Central memory CD8-positive, alpha-beta T cell (primary cell): ENCODE data around the gene MAN2C1.
"Not testable (repeated sequence)": the region's sequence is repeated elsewhere in the genome, so short reads cannot be mapped to it uniquely, and the experiment has no call there.

Experiments used
- ATAC-seq: fragments of 150-1000 bp; cut with Tn5 transposase; replicated peaks from 2 replicates; pipeline ENCODE4 v1.10.0; 2022; ENCODE audit warnings: mild to moderate bottlenecking, moderate FRiP score, moderate number of reproducible peaks; ENCODE audit not compliant: poor library complexity, severe bottlenecking; ENCODE audit errors: extremely low read depth
- DNase-seq, 2 donors: peaks; one replicate each; pipeline ENCODE4 v3.0.0; 2021; ENCODE audit warnings: low spot score in 2 of 2
- H3K27ac Mint-ChIP-seq: one replicate; pipeline ENCODE4 v1.8.0; 2022; ENCODE audit warnings: low read depth, mild to moderate bottlenecking, moderate library complexity, mixed read lengths
- H3K27me3 Mint-ChIP-seq: one replicate; pipeline ENCODE4 v1.8.0; 2022; ENCODE audit warnings: mixed read lengths
- H3K36me3 Mint-ChIP-seq: one replicate; pipeline ENCODE4 v1.8.0; 2022; ENCODE audit warnings: mild to moderate bottlenecking, moderate library complexity, mixed read lengths; ENCODE audit not compliant: insufficient read depth
- H3K4me1 Mint-ChIP-seq: one replicate; pipeline ENCODE4 v1.8.0; 2022; ENCODE audit warnings: mixed read lengths
- H3K4me3 Mint-ChIP-seq: one replicate; pipeline ENCODE4 v1.8.0; 2022; ENCODE audit warnings: mild to moderate bottlenecking, moderate library complexity, mixed read lengths
- H3K9me3 Mint-ChIP-seq: one replicate; pipeline ENCODE4 v1.8.0; 2022; ENCODE audit warnings: mixed read lengths

Gene MAN2C1

DNA sequence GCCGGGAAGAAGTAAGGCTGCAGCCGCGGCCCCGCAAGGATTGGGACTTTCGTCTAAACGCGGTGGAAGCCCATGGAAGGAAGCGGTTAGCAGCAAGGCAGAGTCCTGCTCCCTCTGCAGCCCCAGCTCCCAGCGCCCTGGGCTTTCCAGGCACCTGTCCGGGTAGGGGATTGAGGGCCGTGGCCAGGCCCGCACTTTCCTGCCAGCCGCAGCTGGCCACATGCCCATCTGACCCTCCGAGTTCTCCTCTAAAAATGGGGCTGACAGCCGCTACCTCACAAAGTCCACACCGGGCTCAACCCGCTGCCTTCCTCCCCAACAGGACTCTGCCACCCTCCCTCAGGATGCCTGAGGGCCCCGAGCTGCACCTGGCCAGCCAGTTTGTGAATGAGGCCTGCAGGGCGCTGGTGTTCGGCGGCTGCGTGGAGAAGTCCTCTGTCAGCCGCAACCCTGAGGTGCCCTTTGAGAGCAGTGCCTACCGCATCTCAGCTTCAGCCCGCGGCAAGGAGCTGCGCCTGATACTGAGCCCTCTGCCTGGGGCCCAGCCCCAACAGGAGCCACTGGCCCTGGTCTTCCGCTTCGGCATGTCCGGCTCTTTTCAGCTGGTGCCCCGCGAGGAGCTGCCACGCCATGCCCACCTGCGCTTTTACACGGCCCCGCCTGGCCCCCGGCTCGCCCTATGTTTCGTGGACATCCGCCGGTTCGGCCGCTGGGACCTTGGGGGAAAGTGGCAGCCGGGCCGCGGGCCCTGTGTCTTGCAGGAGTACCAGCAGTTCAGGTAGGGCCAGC lies 19.7 kb downstream of the MAN2C1 start:
- DNase-seq (no peak), ATAC-seq (no peak)
- Mint-ChIP-seq H3K4me3 (peak overlapping the region; percentile 78), H3K36me3 (peaks cover 24% of the 10 kb centered on the region), H3K4me1 (peaks cover 28% of the 10 kb centered on the region), H3K27me3 (no peaks in the 10 kb centered on the region), H3K9me3 (no peaks in the 10 kb centered on the region), H3K27ac (peak overlapping the region; percentile 87)

DNA sequence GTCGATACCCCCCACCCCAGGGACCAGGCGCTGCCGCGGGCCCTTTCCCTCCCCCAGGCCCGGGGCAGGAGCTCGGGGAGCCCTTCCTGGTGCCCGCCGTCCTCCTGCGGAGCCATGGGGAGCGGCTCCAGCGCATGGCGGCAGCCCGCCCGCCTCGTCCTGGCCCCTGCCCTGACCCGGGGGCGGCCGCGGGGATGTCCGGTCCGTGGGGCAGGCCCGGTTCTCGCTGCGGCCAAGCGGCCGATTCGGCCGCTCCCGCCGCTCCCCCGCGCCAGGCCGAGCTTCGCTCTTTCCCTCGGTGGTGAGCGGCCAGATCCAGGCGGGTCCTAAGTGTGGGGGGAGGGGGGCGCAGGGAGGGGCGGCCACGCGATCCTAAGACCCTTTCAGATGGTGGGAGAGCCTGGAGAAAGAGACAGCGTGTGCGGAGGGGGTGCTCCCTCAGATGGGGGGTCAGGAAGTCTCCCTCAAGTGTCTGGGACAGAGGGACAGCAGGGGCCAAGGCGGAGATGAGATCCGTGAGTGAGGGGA lies 20.3 kb downstream of the MAN2C1 start:
- Mint-ChIP-seq H3K27me3 (no peaks in the 10 kb centered on the region), H3K4me1 (peaks cover 28% of the 10 kb centered on the region), H3K36me3 (peaks cover 21% of the 10 kb centered on the region), H3K4me3 (peak overlapping the region; percentile 78), H3K9me3 (no peaks in the 10 kb centered on the region), H3K27ac (peak overlapping the region; percentile 87)
- ATAC-seq = no peak
- no peak for DNase-seq

GRCh38 chr15:75347222-75348033 lies 21.0 kb downstream of the MAN2C1 start:
- peaks cover 20% of the 10 kb centered on the region for H3K36me3 Mint-ChIP-seq
- peak overlapping the region; percentile 88 for H3K27ac Mint-ChIP-seq
- H3K4me1 Mint-ChIP-seq = peaks cover 28% of the 10 kb centered on the region
- DNase-seq = peak in 1 of 2 donors; percentile 49
- no peaks in the 10 kb centered on the region for H3K27me3 Mint-ChIP-seq
- peak; percentile 40 for ATAC-seq
- H3K4me3 Mint-ChIP-seq = peak overlapping the region; percentile 78
- no peaks in the 10 kb centered on the region for H3K9me3 Mint-ChIP-seq

DNA sequence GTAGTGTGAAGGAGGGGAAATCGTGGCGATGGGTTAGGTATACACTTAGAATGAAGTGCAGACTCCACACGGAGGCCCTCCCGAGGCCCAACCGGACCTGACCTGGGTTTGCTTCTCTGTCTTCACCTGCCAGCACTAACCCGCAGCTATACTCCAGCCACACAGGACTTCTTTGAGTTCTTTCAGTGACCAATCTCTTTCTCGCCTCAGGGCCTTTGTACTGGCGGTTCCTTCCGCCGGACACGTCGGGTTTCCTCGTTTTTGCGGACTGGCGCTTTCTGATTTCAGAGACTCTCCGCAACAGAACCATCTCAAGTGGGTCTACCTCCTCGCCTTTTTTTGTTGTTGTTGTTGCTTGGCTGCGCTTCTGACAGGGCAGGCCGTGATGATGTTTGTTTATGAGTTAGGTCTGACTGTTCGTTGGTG lies 21.6 kb downstream of the MAN2C1 start, which contains the start of gene NEIL1:
Gene NEIL1 (plus strand): TSS at position 244 of the 426 bp plus-strand sequence. CDS start 1,867 bp downstream, outside the sequence.
- Mint-ChIP-seq H3K4me3 (peak within 1 kb of the TSS; percentile 78), H3K36me3 (peaks cover 19% of the 10 kb centered on the region), H3K9me3 (no peaks in the 10 kb centered on the region), H3K27ac (peak within 1 kb of the TSS; percentile 88), H3K27me3 (no peaks in the 10 kb centered on the region), H3K4me1 (peaks cover 28% of the 10 kb centered on the region)
- ATAC-seq (no peak), DNase-seq (no peak)

DNA sequence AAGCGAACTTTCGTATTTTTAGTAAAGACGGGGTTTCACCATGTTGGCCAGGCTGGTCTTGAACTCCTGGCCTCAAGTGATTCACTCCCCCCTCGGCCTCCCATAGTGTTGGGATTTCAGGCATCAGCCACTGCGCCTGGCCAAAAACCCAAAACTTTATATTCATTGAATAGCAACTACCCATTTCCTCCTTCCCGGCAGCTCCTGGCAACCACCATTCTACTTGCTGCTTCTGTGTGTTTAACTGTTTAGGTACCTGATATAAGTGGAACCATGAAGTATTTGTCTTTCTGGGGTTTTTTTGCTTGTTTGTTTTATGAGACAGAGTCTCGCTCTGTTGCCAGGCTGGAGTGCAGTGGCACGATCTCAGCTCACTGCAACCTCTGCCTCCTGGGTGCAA lies 24.5 kb downstream of the MAN2C1 start:
- H3K4me3 Mint-ChIP-seq, DNase-seq, H3K9me3 Mint-ChIP-seq, H3K27me3 Mint-ChIP-seq, ATAC-seq, H3K27ac Mint-ChIP-seq, H3K4me1 Mint-ChIP-seq: not testable (repeated sequence)
- H3K36me3 Mint-ChIP-seq = peaks cover 11% of the 10 kb centered on the region

DNA sequence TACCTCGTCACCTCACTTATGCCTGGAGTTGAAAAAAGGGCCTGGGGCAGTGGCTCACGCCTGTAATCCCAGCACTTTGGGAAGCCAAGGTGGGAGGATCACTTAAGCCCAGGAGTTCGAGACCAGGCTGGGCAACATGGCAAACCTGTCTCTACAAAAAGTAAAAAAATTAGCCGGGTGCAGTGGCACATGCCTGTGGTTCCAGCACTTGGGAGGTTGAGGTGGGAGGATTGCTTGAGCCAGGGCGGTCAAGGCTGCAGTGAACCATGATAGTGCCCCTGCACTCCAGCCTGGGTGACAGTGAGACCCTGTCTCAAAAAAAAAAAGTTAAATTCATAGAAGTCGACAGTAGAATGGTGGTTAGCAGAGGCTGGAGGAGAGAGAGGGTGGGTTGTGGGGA lies 26.2 kb downstream of the MAN2C1 start:
- Mint-ChIP-seq H3K36me3 (peaks cover 10% of the 10 kb centered on the region), H3K4me1 (peaks cover 6% of the 10 kb centered on the region), H3K27me3 (no peaks in the 10 kb centered on the region), H3K9me3 (no peaks in the 10 kb centered on the region), H3K27ac (no peak overlapping the region), H3K4me3 (no peak overlapping the region)
- ATAC-seq (no peak), DNase-seq (no peak)

DNA sequence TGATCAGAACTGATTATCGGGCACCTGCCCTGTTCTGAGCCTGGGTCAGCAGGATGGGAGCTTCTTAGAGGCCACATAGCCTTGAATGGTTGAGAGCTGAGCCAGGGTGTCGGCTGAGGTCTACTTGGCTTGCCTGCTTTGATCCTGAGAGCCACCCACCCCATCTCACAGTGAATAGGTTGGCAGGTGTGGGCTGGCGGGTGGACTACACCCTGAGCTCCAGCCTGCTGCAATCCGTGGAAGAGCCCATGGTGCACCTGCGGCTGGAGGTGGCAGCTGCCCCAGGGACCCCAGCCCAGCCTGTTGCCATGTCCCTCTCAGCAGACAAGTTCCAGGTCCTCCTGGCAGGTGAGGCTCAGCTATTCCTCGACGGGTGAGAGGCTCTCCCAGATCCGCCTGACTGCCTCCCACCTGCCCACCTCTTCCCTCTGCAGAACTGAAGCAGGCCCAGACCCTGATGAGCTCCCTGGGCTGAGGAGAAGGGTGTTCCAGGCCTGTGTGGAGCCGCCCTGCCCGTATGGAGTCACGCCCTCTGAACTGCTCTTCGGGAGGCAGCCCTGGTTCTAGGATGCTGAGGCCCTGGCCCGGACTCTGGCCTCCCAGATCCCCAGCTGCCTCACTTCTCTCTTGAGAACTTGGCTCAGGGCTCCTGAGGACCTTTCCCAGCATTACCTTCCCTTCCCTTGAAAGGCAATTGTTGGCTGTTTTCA lies 28.7 kb downstream of the MAN2C1 start:
- Mint-ChIP-seq H3K27ac (no peak overlapping the region), H3K4me3 (no peak overlapping the region)

DNA sequence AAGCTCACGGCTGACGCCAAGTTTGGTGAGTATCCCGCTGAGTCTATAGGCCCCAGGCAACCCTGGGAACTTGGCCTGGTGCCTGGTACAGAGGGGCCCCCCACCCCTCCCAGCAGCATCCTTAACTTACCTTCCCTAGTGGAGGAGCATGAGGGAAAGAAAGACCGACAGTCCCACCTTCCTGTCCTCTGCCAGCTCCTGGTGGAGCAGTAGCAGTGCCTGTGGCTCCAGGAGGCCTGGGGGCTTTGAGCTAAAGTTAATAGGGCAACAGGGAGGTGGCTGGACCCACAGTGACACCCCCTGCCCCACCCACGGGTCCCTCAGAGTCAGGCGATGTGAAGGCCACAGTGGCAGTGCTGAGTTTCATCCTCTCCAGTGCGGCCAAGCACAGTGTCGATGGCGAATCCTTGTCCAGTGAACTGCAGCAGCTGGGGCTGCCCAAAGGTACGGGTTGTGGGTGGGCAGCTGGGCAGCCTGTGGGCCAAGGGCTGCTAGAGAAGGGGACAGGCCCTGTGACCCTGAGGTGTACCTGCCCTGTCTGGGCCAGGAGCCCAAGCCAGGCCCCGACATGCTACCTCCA lies 29.7 kb downstream of the MAN2C1 start:
- DNase-seq (no peak), ATAC-seq (no peak)
- Mint-ChIP-seq H3K4me3 (no peak overlapping the region), H3K9me3 (no peaks in the 10 kb centered on the region), H3K4me1 (peaks cover 20% of the 10 kb centered on the region), H3K36me3 (peaks cover 11% of the 10 kb centered on the region), H3K27ac (peak overlapping the region; percentile 78), H3K27me3 (no peaks in the 10 kb centered on the region)

More for the DNA sequence above, 28.7 kb downstream of the MAN2C1 start:
- no peak for ATAC-seq
- peaks cover 20% of the 10 kb centered on the region for H3K4me1 Mint-ChIP-seq
- H3K9me3 Mint-ChIP-seq = no peaks in the 10 kb centered on the region
- DNase-seq = no peak
- no peaks in the 10 kb centered on the region for H3K27me3 Mint-ChIP-seq
- H3K36me3 Mint-ChIP-seq = peaks cover 11% of the 10 kb centered on the region

GRCh38 chr15:75335705-75336355 lies 32.6 kb downstream of the MAN2C1 start, which contains the start of gene COMMD4:
Gene COMMD4, plus strand, starts transcription at chr15:75336063. Its CDS starts 27 bp downstream, at chr15:75336090.
- Mint-ChIP-seq H3K36me3 (peaks cover 11% of the 10 kb centered on the region), H3K27me3 (no peaks in the 10 kb centered on the region), H3K9me3 (no peaks in the 10 kb centered on the region), H3K27ac (peak within 1 kb of the TSS; percentile 96), H3K4me3 (peak within 1 kb of the TSS; percentile 89), H3K4me1 (peaks cover 20% of the 10 kb centered on the region)
- ATAC-seq = peak; percentile 42
- no peak for DNase-seq

GRCh38 chr15:75335313-75335704 lies 33.1 kb downstream of the MAN2C1 start:
- DNase-seq = no peak
- peak overlapping the region; percentile 96 for H3K27ac Mint-ChIP-seq
- H3K9me3 Mint-ChIP-seq = no peaks in the 10 kb centered on the region
- H3K27me3 Mint-ChIP-seq = no peaks in the 10 kb centered on the region
- H3K4me1 Mint-ChIP-seq = peaks cover 20% of the 10 kb centered on the region
- peak overlapping the region; percentile 89 for H3K4me3 Mint-ChIP-seq
- ATAC-seq = no peak
- peaks cover 10% of the 10 kb centered on the region for H3K36me3 Mint-ChIP-seq

GRCh38 chr15:75333654-75334419 lies 34.6 kb downstream of the MAN2C1 start:
- H3K27me3 Mint-ChIP-seq, DNase-seq, H3K4me3 Mint-ChIP-seq, H3K9me3 Mint-ChIP-seq, H3K36me3 Mint-ChIP-seq: not testable (repeated sequence)
- ATAC-seq = peak; percentile 57
- Mint-ChIP-seq H3K27ac (peak overlapping the region; percentile 35), H3K4me1 (peaks cover 20% of the 10 kb centered on the region)
